HEK293T (cell line): Measurements from ENCODE around the gene LRRC9.

ENCODE experiments used
- CTCF ChIA-PET: fragments of 350-600 bp; formaldehyde crosslinking; extraction: SDS; loops from one replicate; lab custom pipeline; 2021; ENCODE audit warnings: antibody characterized with exemption, inconsistent platforms; lab: Yijun Ruan, JAX
- POLR2A ChIA-PET: fragments of 350-600 bp; formaldehyde crosslinking; extraction: SDS; loops from one replicate; lab custom pipeline; 2020; ENCODE audit warnings: antibody characterized with exemption, inconsistent platforms; lab: Yijun Ruan, JAX
- DNase-seq: peaks from one replicate; pipeline ENCODE4 v3.0.0; 2012; ENCODE audit warnings: mixed read lengths; ENCODE audit errors: extremely low spot score
- ARNT ChIP-seq: fragments of 450-650 bp; IDR thresholded peaks from 2 replicates; pipeline ENCODE4 v1.6.1; 2017; ENCODE audit warnings: mild to moderate bottlenecking
- BHLHE40 ChIP-seq: fragments of 450-650 bp; IDR thresholded peaks from 2 replicates; pipeline ENCODE4 v1.6.1; 2016; ENCODE audit warnings: mild to moderate bottlenecking, moderate library complexity, borderline replicate concordance
- CTBP1 ChIP-seq: fragments of 450-650 bp; IDR thresholded peaks from 2 replicates; pipeline ENCODE4 v1.6.1; 2016; ENCODE audit warnings: borderline replicate concordance
- ELF4 ChIP-seq: fragments of 450-650 bp; IDR thresholded peaks from 2 replicates; pipeline ENCODE4 v1.6.1; 2017; ENCODE audit warnings: antibody characterized with exemption
- FOXA1 ChIP-seq: fragments of 450-650 bp; IDR thresholded peaks from 2 replicates; pipeline ENCODE4 v1.6.1; 2016; ENCODE audit warnings: mild to moderate bottlenecking
- FOXK2 ChIP-seq: fragments of 450-650 bp; IDR thresholded peaks from 2 replicates; pipeline ENCODE4 v1.6.1; 2016; ENCODE audit warnings: mild to moderate bottlenecking
- FOXM1 ChIP-seq: fragments of 450-650 bp; IDR thresholded peaks from 2 replicates; pipeline ENCODE4 v1.6.1; 2017; ENCODE audit warnings: mild to moderate bottlenecking, borderline replicate concordance
- HDGF ChIP-seq: fragments of 450-650 bp; IDR thresholded peaks from 2 replicates; pipeline ENCODE4 v1.6.1; 2017; ENCODE audit warnings: antibody characterized with exemption, borderline replicate concordance
- L3MBTL2 ChIP-seq: fragments of 450-650 bp; conservative IDR thresholded peaks from 2 replicates; pipeline ENCODE4 v1.6.1; 2016; ENCODE audit warnings: mild to moderate bottlenecking
- LEF1 ChIP-seq: fragments of 450-650 bp; IDR thresholded peaks from 2 replicates; pipeline ENCODE4 v1.6.1; 2017; ENCODE audit warnings: mild to moderate bottlenecking, borderline replicate concordance
- NFRKB ChIP-seq: fragments of 450-650 bp; IDR thresholded peaks from 2 replicates; pipeline ENCODE4 v1.6.1; 2016; ENCODE audit warnings: mild to moderate bottlenecking, moderate library complexity
- PKNOX1 ChIP-seq: fragments of 450-650 bp; IDR thresholded peaks from 2 replicates; pipeline ENCODE4 v1.6.1; 2016
- SP1 ChIP-seq: fragments of 450-650 bp; IDR thresholded peaks from 2 replicates; pipeline ENCODE4 v1.6.1; 2017
- SUZ12 ChIP-seq: fragments of 450-650 bp; IDR thresholded peaks from 2 replicates; pipeline ENCODE4 v1.6.1; 2016; ENCODE audit warnings: mild to moderate bottlenecking
- TARDBP ChIP-seq: fragments of 450-650 bp; IDR thresholded peaks from 2 replicates; pipeline ENCODE4 v1.6.1; 2016
- ZNF384 ChIP-seq: fragments of 450-650 bp; IDR thresholded peaks from 2 replicates; pipeline ENCODE4 v1.6.1; 2016

Gene LRRC9

GRCh38 chr14:59961518-59962062 is 41.6 kb downstream of the LRRC9 start:
- POLR2A ChIA-PET = no interaction called here
- DNase-seq = no peak
- CTCF ChIA-PET = no interaction called here
- no peak for TF ChIP-seq ELF4
- no peak for TF ChIP-seq BHLHE40
- TF ChIP-seq NFRKB = no peak
- TF ChIP-seq FOXK2 = no peak

DNA sequence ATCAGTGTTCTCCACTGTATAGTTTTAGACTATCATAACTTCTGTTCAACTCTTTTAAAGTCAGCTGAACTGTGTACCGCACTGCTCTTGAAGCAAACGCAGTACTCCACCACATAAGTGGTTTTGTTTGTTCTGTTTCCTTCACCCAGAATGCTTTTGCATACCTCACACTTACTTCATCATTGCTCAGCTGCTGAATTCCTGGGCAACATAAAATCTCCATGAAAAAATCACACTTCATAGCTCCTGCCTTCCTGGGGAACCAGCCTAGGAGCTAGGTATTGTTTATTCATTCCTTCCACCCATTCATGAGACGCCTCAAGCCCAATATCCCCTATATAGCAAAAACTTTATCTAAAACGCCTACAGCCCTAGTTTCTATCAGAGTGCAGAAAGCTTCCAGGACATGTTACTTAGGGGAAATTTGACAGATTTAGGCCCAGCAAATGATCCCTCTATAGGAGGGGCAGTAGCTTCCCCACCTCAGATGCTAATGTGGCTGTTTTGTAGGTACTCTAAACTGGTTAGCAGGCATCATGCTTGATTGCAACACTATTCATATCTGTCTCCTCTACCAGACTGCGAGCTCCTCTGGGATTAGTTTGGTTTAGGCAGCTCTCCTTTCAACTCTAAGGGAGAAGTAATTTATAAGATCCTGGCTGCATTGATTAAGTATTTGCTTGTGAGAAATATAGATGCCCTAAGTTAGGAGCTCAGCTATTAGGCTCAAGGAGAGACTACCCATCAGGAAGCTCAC is 44.5 kb downstream of the LRRC9 start:
- POLR2A ChIA-PET = interaction anchor here (0.8 kb wide), 1 partner anchor 45 kb away, joined by 3 read pairs; the partner anchor contains the start of gene LRRC9

GRCh38 chr14:59969319-59969718 is 49.4 kb downstream of the LRRC9 start:
- TF ChIP-seq SP1 (no peak), LEF1 (no peak), PKNOX1 (no peak), SUZ12 (no peak), ELF4 (no peak), CTBP1 (no peak), HDGF (no peak), ZNF384 (no peak), TARDBP (no peak), ARNT (no peak), FOXK2 (no peak), NFRKB (no peak), FOXM1 (no peak), BHLHE40 (no peak), FOXA1 (no peak), L3MBTL2 (no peak)
- ChIA-PET CTCF (no interaction called here), POLR2A (no interaction called here)
- no peak for DNase-seq

More for the DNA sequence above, 44.5 kb downstream of the LRRC9 start:
- CTCF ChIA-PET = interaction anchor here (0.6 to 3.7 kb wide), 14 partner anchors 8 to 327 kb away, joined by 3 to 28 read pairs (median 3); partner anchors contain the start of genes DHRS7 and PPM1A
- no peak for DNase-seq
- TF ChIP-seq ZNF384 = no peak
- no peak for TF ChIP-seq LEF1
- TF ChIP-seq BHLHE40 = no peak
- no peak for TF ChIP-seq L3MBTL2
- no peak for TF ChIP-seq SUZ12
- TF ChIP-seq ARNT = no peak
- no peak for TF ChIP-seq PKNOX1

DNA sequence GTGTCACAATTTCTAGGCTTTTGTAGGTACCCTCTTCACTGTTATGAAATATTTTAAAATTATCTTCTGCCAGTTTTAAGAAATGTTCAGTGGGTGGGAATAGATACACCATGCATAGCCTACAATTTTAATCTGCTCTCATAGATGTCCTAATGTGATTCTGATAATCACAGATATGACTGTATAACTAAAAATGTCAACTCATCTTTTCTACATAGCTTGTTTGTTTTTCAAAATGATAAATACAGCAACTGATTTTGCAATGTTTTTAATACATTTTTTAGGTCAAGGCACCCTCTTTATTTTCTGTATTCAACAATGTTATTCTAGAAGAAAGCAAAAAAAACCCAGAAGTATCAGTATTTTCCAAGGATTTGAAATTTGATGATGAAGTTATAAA is 61.6 kb downstream of the LRRC9 start:
- TF ChIP-seq FOXM1 (no peak), PKNOX1 (no peak), ELF4 (no peak), SP1 (no peak), SUZ12 (no peak), ZNF384 (no peak), FOXK2 (no peak)
- POLR2A ChIA-PET = no interaction called here
- no peak for DNase-seq
- CTCF ChIA-PET = no interaction called here

DNA sequence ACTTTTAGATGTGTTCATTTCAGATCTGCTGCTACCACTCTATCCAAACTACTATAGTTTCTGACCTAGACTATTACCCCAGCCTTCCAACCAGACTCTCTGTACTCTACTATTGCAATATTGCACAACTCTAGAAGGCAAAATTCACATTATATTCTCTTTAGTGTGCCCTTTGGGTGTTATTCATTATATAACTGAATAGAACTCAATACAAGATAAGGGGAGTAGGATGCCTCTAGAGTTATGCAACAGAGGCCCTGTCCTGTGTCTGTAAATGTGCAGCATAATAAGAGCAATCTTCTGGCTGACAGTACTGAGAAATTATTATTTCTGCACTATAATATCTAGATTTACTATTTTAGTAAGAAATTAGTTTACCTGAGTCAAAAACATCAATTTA is 63.1 kb downstream of the LRRC9 start:
- DNase-seq = no peak
- TF ChIP-seq SP1 (no peak), PKNOX1 (no peak), BHLHE40 (no peak), ZNF384 (no peak), L3MBTL2 (no peak)
- ChIA-PET CTCF (no interaction called here), POLR2A (no interaction called here)

DNA sequence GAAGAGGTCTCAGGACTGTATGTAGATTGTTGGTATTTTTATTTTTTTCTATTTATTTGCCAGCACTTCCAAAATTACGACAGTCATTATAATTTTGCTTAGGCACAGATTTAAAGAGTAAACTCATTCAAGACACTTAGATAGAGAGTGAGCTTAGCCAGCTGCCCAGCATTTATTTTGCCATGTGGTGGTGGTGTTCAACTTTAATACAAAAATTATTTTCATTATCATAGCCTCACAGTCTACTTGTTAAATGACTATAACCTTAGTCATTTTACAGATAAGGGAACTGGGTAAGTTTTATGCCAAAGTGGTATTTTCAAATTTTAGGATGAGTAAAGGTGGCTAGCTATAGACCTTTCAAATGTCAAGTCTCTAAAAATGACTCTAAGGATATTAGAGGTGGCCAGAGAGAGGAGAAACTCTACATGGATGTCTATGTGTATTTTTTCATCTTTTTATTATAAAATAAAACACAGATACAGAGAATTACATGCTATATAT is 66.7 kb downstream of the LRRC9 start:
- DNase-seq = no peak
- POLR2A ChIA-PET = no interaction called here
- CTCF ChIA-PET = interaction anchor here (1.2 kb wide), 1 partner anchor 22 kb away, joined by 3 read pairs; no protein-coding TSS in a partner anchor
- TF ChIP-seq SP1 = no peak
- TF ChIP-seq NFRKB = no peak
- TF ChIP-seq FOXK2 = no peak
- no peak for TF ChIP-seq LEF1
- no peak for TF ChIP-seq ZNF384
- no peak for TF ChIP-seq PKNOX1
- no peak for TF ChIP-seq ELF4
